Muscle layer of duodenum (tissue), 2 donors: ENCODE measurements around the gene MPL.

ENCODE experiments used
- H3K27ac ChIP-seq: one replicate; pipeline ENCODE4 v1.7.0; 2013; ENCODE audit warnings: mild to moderate bottlenecking, low read length
- H3K27me3 ChIP-seq: one replicate; pipeline ENCODE4 v1.7.0; 2013; ENCODE audit warnings: low read depth, mild to moderate bottlenecking, control low read depth, low read length
- H3K36me3 ChIP-seq, 2 donors: one replicate each; pipeline ENCODE4 v1.7.0; 2013; ENCODE audit warnings: low read length in 2 of 2, control low read depth in 1 of 2, mild to moderate bottlenecking in 1 of 2; ENCODE audit not compliant: insufficient read depth in 2 of 2, control insufficient read depth in 1 of 2
- H3K4me1 ChIP-seq, 2 donors: one replicate each; pipeline ENCODE4 v1.7.0; 2013; ENCODE audit warnings: low read length in 2 of 2, mild to moderate bottlenecking in 2 of 2, control low read depth in 1 of 2, moderate library complexity in 1 of 2; ENCODE audit not compliant: insufficient read depth in 2 of 2, control insufficient read depth in 1 of 2
- H3K4me3 ChIP-seq, 2 donors: one replicate each; pipeline ENCODE4 v1.7.0; 2013; ENCODE audit warnings: low read length in 2 of 2, low read depth in 1 of 2, mild to moderate bottlenecking in 1 of 2
- H3K9me3 ChIP-seq, 2 donors: one replicate each; pipeline ENCODE4 v1.7.0; 2013; ENCODE audit warnings: low read length in 2 of 2, control low read depth in 1 of 2, mild to moderate bottlenecking in 1 of 2; ENCODE audit not compliant: control insufficient read depth in 1 of 2
- donor health status: healthy.

MPL gene

GRCh38 chr1:43308635-43309404, 28.8 kb upstream of the MPL start:
- Histone ChIP-seq H3K27me3 (no peaks in the 10 kb centered on the region), H3K36me3 (no peaks in the 10 kb centered on the region), H3K4me3 (no peak overlapping the region), H3K27ac (no peak overlapping the region), H3K4me1 (no peaks in the 10 kb centered on the region), H3K9me3 (no peaks in the 10 kb centered on the region)

DNA sequence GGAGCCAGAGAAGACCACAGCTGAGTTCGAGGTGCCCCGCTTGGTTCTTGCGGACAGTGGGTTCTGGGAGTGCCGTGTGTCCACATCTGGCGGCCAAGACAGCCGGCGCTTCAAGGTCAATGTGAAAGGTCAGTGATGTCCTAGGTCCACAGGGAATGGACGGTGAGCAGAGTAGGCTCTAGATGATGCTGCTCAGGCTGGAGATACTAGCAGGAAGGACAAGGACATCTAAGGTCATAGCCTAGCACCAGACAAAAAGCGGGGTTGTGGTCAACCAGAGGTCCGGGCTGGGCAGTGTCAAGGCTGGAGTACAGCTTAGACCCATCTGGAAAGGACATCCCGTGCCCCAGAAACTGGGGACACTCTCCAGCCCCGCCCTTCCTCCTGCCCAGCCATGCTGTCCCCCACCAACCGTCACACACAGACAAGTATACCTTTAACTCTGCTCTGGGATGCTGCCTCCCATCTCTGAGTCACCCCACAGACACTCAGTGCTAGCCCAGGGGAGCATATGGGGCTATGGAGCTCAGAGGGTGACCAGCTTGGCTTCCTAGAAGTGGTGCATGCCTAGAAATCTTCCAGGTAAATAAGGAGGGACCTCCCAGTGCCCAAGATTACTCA, 28.1 kb upstream of the MPL start:
- Histone ChIP-seq H3K4me1 (no peaks in the 10 kb centered on the region), H3K9me3 (no peaks in the 10 kb centered on the region), H3K27me3 (no peaks in the 10 kb centered on the region), H3K36me3 (no peaks in the 10 kb centered on the region), H3K27ac (no peak overlapping the region), H3K4me3 (no peak overlapping the region)

DNA sequence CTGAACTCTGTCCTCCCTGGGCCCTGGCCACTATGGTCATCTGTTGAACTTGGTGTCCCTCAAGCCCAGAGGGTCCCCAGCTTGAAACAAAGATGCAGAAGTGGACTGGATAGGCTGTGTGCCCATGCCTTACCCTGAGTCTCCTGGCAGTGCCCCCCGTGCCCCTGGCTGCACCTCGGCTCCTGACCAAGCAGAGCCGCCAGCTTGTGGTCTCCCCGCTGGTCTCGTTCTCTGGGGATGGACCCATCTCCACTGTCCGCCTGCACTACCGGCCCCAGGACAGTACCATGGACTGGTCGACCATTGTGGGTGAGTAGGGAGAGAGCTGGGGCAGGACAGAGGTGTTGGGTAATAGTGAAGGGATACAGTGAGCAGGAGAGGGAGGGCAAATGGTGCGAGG, 26.1 kb upstream of the MPL start:
- H3K9me3 ChIP-seq: no peaks in the 10 kb centered on the region

DNA sequence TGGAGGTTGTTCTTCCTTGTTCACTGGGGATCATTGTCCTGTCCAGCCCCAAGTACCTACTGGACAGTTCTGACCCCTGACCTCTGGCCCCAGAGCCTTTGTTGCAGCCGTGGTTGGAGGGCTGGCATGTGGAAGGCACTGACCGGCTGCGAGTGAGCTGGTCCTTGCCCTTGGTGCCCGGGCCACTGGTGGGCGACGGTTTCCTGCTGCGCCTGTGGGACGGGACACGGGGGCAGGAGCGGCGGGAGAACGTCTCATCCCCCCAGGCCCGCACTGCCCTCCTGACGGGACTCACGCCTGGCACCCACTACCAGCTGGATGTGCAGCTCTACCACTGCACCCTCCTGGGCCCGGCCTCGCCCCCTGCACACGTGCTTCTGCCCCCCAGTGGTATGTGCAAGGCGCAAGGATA, 25.4 kb upstream of the MPL start:
- Histone ChIP-seq H3K4me3 (no peak overlapping the region), H3K27ac (no peak overlapping the region), H3K36me3 (no peaks in the 10 kb centered on the region), H3K9me3 (no peaks in the 10 kb centered on the region), H3K27me3 (no peaks in the 10 kb centered on the region), H3K4me1 (no peaks in the 10 kb centered on the region)

More for the DNA sequence above, 26.1 kb upstream of the MPL start:
- H3K27ac ChIP-seq: no peak overlapping the region
- H3K4me3 ChIP-seq: no peak overlapping the region
- H3K4me1 ChIP-seq: no peaks in the 10 kb centered on the region
- H3K27me3 ChIP-seq: no peaks in the 10 kb centered on the region
- no peaks in the 10 kb centered on the region for H3K36me3 ChIP-seq

DNA sequence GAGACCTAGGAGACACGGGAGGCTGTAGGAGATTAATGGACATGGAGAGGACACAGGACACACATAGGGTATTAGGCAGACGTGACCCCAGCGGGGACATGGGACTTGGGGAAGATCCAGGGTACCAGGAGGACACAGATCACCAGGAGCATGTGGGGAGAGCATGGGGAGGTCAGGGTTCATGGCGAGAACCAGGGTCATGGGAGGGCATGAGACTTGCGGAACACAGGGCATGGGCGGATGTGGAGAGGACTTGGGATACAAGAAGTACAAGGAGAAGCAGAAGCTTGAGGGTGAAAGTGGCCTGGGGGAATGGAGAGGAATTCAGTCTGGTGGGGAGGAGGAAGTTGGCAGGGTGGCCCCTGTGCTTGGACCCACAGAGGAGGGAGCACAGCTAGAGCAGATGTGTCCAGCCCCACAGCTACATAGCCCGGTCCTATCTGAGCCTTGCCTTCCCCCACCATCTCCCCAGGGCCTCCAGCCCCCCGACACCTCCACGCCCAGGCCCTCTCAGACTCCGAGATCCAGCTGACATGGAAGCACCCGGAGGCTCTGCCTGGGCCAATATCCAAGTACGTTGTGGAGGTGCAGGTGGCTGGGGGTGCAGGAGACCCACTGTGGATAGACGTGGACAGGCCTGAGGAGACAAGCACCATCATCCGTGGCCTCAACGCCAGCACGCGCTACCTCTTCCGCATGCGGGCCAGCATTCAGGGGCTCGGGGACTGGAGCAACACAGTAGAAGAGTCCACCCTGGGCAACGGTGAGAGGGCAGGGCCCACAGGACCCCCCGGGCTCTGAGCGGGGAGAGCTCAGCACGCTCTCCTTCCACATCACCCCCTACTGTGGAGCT, 24.7 kb upstream of the MPL start:
- no peak overlapping the region for H3K27ac ChIP-seq
- H3K4me1 ChIP-seq: no peaks in the 10 kb centered on the region
- no peak overlapping the region for H3K4me3 ChIP-seq
- no peaks in the 10 kb centered on the region for H3K36me3 ChIP-seq
- H3K9me3 ChIP-seq: no peaks in the 10 kb centered on the region
- H3K27me3 ChIP-seq: no peaks in the 10 kb centered on the region

DNA sequence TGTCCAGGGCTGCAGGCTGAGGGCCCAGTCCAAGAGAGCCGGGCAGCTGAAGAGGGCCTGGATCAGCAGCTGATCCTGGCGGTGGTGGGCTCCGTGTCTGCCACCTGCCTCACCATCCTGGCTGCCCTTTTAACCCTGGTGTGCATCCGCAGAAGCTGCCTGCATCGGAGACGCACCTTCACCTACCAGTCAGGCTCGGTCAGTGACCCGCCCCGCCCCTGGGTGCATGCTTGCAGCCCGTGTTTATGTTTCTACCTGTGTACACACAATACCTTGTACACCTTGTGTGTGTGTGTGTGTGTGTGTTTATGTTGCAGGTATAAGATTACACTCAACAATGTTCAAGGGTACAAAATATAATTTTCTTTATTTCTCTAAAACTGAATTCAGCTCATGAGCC, 23.8 kb upstream of the MPL start:
- Histone ChIP-seq H3K36me3 (no peaks in the 10 kb centered on the region), H3K9me3 (no peaks in the 10 kb centered on the region), H3K4me3 (no peak overlapping the region), H3K4me1 (no peaks in the 10 kb centered on the region), H3K27ac (no peak overlapping the region), H3K27me3 (no peaks in the 10 kb centered on the region)

DNA sequence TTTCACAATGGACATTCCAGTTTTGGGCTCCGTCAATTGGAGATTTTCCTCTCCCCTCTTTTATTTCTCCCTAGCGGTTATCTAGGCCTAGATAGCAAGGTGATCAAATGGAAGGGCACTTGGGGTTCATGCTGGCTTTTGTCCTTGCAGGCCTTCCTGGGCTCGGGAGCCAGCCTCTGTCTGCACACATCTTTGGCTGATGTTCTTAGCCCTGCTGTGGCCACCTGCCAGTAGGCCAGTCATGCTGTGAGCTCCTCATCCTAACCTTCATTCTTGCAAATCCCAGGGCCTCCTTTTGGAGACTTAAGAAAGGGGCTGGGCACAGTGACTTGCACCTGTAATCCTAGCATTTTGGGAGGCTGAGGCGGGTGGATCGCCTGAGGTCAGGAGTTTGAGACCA, 23.4 kb upstream of the MPL start:
- H3K4me1 ChIP-seq: no peaks in the 10 kb centered on the region
- no peaks in the 10 kb centered on the region for H3K36me3 ChIP-seq

DNA sequence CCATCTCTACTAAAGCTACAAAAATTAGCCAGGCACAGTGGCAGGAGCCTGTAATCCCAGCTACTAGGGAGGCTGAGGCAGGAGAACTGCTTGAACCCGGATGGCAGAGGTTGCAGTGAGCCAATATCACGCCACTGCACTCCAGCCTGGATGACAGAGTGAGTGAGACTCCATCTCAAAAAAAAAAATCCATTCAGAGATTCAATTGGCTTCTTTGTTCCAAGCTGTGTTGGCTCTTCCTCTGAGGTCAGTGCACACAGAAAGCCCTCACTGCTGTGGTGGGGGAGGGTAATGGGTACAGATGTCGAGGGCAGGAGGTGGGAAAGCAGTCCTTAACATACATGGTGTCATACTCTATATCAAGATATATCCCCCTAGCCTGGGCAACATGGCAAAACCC, 22.1 kb upstream of the MPL start:
- H3K4me3 ChIP-seq: no peak overlapping the region
- H3K27me3 ChIP-seq: no peaks in the 10 kb centered on the region
- H3K27ac ChIP-seq: no peak overlapping the region
- H3K9me3 ChIP-seq: no peaks in the 10 kb centered on the region
- H3K36me3 ChIP-seq: no peaks in the 10 kb centered on the region
- H3K4me1 ChIP-seq: no peaks in the 10 kb centered on the region

More for the DNA sequence above, 23.4 kb upstream of the MPL start:
- no peaks in the 10 kb centered on the region for H3K9me3 ChIP-seq
- no peak overlapping the region for H3K4me3 ChIP-seq
- no peaks in the 10 kb centered on the region for H3K27me3 ChIP-seq
- H3K27ac ChIP-seq: no peak overlapping the region

- no peaks in the 10 kb centered on the region for H3K27me3 ChIP-seq
- H3K27ac ChIP-seq: no peak overlapping the region
- no peaks in the 10 kb centered on the region for H3K36me3 ChIP-seq
- H3K4me1 ChIP-seq: no peaks in the 10 kb centered on the region
- H3K9me3 ChIP-seq: no peaks in the 10 kb centered on the region
- H3K4me3 ChIP-seq: no peak overlapping the region
These were observed 21.5 kb upstream of the MPL start for GRCh38 chr1:43315963-43316737.

- no peaks in the 10 kb centered on the region for H3K36me3 ChIP-seq
- H3K4me3 ChIP-seq: no peak overlapping the region
- H3K4me1 ChIP-seq: no peaks in the 10 kb centered on the region
- no peaks in the 10 kb centered on the region for H3K9me3 ChIP-seq
- H3K27ac ChIP-seq: no peak overlapping the region
- no peaks in the 10 kb centered on the region for H3K27me3 ChIP-seq
These were observed 20.7 kb upstream of the MPL start for GRCh38 chr1:43316738-43317520.
